Renal pelvis (tissue), 4 donors: ENCODE measurements around the gene PTER. TPM values are rescaled to one million over a fixed set of nuclear protein-coding genes. Genes with fewer than 3 reads are reported as not detected.
A peak's percentile ranks its signal among the peaks of the same experiment; 100 is the strongest.

Source experiments
- DNase-seq: peaks from one replicate; pipeline ENCODE4 v3.0.0-alpha.2; 2013
- polyA plus RNA-seq, 3 donors: library from polyadenylated mRNA; unstranded; fragments of 120-200 nt; gene quantifications; one replicate each; pipeline ENCODE4 v1.2.1, GENCODE V29; 2013; ENCODE audit not compliant: insufficient read length in 3 of 3

PTER gene
- polyA plus RNA-seq, 3 donors: 16.7 to 22.5 (median 20.9) TPM

DNA sequence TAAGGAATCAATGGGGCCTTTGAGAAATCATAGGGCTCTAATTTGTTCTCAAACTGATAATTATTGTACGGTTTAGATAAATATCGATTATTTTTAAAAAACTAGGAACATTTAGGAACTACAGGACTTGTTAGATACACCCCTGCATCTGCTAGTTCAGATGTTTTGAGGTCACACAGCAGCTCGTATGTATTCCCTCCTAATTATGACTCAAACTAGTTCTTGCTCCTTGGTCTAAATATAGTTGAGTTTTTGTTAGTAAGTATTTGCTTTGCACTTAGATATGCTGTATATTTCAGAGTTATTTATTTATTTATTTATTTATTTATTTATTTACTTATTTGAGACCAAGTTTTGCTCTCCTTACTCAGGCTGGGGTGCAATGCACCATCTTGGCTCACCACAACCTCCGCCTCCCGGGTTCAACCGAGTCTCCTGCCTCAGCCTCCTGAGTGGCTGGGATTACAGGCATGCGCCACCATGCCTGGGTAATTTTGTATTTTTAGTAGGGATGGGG lies 22.7 kb downstream of the PTER start:
- no peak for DNase-seq

DNA sequence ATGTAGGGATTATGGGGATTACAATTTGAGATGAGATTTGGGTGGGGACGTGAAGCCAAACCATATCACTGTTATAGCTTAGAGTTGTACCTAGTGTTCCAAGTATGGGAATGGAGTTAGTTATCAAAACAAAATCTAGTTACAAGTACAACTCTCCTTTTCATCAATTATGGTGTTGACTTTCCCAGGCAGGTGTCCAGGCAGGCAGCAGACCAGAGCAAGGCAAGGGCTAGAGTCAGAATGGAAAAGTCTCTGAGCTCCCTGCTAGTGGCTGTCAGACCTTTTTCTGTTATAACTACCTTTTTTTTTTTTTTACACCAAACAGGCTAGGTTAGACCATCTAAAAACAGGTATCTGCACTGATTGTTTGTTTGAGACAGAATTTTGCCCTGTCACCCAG lies 29.2 kb downstream of the PTER start:
- DNase-seq: no peak

DNA sequence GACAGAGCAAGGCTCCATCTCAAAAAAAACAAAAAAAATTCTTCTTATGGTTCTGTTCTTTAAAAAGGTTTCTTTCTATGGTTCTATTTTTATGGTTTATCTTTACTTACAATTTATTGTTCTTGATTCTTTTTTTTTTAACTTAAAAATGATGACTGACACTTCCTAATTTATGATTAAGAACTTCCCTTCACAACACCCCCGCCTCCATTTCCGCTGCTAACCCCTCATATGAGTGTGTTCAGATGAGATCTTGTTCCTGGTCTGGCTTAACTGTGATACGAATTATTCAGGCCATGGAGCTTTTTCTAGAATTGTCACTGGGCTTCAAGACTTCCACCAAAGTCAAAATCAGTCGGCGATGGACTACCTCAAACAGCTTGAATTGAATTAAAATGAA lies 33.9 kb downstream of the PTER start:
- DNase-seq: no peak

- DNase-seq: no peak
These were observed 36.0 kb downstream of the PTER start for GRCh38 chr10:16472828-16473227.

DNA sequence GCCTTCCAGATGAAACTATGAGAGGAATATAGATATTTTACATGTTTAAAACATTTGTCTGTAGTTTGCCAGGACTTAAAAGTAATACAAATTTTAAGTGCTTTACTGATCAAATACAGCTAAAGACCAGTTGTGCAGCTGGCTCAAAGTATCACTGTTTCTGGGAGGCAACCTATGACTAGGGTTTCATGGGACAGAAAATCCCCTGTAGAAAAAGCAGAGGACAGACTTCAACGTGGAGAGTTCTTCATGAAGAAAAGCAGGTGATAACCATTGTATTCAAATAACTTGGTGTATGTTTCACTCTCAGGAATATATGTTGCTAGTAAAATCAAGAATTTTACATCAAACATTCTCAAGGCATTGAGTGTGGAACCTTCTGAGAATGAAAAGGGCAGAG lies 40.9 kb downstream of the PTER start:
- DNase-seq: no peak

DNA sequence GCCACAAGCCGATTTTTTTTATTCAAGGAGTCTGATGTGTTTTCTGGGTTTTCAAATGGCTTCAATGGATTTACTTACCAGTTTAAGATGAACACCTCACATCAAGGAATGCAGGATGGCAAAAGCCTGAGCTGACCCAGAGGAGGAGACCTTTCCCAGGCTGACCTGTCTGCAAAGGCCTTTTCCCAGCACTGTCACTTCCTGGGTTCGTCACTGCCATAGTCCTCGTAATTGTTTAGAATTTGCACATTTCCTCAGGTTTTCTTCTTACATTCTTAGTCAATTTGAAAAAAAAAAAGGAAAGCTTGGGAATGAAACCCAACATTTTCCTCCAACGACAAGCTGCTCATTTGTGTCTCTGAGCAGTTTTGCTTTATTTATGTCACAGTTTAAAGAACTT lies 42.0 kb downstream of the PTER start:
- no peak for DNase-seq

- DNase-seq: peak; percentile 30
These were observed 44.4 kb downstream of the PTER start for GRCh38 chr10:16481052-16481728.

DNA sequence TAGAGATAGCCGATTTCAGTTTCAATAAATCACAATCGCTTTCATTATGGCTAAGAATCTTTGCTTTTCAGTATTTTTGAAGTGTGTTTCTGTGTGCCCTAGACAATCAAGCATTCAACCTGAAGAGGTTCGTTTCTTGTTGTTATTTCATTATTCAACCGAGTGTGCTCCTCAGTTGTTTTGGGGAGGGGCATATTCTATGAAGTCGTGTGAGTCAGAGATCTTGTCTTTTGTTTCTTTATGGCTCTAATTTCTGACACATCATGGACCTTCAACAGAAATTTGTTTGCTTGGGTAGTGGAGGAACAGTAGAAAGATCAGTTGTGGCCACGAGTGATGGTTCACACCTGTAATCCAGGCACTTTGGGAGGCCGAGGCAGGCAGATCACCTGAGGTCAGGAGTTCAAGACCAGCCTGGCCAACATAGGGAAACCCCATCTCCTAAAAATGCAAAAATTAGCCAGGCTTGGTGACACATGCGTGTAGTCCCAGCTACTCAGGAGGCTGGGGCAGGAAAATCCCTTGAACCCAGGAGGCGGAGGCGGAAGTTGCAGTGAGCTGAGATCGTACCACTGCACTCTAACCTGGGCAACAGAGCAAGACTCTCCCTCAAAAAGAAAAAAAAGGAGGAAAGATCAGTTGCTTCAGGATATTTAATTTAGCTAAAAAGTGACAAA lies 46.6 kb downstream of the PTER start:
- no peak for DNase-seq

DNA sequence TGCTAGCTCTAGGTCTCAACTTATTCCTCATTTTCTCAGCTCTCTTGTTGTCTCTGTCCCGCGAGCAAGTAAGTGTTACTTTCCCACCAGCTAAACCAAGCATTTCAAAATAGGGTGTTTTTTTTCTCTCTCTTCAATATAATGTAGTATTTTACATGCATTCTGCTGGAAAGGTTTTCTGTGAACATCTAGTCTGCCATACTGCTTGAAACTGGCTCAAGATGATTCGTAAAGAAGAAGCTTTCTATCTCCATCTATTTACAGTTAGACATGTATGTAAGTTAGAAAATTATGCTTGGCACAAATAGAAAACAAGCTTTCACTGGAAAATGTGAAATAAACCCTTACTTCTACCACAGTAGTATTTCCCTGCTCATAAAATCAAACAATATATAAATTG lies 53.7 kb downstream of the PTER start:
- DNase-seq: no peak

DNA sequence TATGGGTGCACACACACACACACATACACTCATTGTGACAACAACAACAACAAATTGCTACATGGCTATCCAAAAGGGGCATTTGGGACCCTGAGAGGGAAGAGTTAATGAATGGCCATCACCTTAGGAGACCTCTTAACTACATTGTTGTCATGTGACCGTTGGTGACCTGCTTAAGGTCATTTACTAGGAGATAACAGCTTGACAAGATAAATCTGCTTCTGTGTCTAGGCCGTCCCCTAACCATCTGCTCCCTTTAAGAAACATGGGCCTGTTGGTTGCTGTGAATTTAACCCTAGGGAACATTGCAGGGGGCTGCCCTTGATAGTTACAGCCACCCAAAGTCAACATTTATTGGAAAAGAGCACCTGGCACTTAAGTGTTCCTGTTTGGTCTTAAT lies 55.1 kb downstream of the PTER start:
- no peak for DNase-seq

- DNase-seq: no peak
These were observed 57.2 kb downstream of the PTER start for GRCh38 chr10:16493884-16494536.

DNA sequence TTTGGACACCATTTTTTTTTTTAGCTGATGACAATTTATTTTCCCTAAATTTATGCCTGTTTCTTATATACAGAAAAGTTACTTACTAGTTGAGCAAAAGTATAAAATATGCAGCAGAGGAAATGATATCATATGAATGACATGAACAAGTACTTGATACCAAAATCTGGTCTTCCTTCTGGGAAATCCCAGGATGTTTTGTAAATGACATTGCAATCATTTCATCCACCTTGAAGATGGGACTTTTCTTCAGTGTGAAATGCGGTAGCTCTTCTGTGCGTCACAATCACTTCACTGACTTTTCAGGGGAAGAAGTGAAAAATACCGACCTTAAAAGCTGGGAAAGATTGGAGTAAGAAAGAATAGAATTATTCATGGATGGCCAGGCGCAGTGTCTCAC lies 61.1 kb downstream of the PTER start:
- no peak for DNase-seq

DNA sequence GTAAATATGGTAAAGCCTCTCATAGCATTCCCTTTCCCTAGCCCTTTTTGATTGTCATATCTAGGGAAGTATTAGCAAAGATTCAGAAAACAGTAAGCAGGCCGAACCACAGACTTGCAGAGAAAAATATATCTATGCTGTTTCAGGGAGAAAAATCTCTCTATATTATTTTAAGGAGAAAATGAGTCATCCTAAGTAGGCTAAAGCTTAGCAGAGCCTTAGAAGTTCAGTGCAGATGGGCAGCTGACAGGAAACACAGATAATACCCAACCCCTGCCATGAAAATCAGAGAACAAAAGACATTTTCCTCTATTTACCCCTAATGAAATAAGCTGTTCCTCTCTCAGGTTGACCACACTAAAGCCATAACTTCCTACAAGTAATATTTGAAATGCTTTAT lies 68.4 kb downstream of the PTER start:
- no peak for DNase-seq

GRCh38 chr10:16509996-16510395 lies 73.2 kb downstream of the PTER start:
- no peak for DNase-seq

DNA sequence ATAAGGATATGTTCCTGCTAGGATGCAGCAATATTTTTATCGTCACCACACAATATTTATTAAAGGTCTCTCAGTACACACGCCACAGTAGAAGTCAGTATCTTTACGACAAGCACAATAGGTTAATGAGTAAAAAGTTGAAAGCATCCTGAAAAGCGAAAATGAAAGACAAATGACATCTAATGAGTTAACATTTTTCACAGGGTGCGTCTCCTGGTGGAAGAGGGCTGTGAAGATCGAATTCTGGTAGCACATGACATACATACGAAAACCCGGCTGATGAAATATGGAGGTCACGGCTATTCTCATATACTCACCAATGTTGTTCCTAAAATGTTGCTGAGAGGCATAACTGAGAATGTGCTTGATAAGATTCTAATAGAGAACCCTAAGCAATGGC lies 74.0 kb downstream of the PTER start:
- DNase-seq: no peak

DNA sequence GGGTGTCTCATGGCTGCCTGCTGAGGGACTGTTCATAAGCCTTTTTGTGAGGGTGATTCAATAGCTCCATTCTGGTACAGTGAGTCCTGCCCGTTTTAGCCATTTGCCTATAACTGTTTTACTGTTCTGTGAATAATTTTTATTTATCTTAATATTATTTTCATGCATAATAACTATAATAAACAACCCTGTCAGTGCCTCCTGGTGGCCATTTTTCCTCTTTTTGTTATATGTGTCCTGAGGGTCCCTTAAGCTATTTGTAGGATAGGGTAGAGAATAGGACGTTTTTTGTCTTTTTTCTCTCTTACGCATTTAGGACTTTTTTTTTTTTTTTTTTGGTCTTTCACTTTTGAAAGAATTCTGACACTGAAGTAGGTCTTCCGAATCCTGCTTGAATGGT lies 82.0 kb downstream of the PTER start:
- no peak for DNase-seq

DNA sequence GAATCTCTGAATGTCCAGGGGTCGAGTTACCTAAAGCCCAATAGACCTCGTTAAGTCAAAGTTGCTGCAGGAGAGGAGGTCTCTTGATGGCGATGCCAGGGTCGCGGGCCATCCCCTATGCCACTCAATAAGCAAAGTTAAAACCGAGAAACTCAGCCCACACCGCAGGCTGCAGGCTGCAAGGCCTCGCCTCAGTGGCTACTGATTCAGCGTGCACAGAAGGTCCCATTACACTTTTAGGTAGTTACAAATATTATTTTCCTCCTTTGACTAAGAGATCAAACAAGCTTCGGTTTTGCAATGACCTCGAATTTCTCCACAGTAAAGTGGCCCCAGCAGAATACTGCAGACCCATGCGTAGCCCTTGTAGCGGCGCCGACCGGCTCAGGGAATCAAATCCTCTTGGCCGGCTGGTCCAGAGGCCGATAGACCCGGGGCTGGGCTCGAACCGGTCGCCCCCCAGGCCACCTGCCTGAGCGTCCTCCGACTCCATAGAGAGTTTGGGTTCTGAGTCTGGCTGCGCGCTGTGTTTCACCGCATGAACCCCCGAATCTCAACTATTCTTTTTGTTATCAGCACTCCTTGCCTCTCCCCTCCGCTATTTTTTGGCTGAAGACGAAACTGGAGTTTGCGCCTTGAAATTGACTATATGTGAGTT lies 82.6 kb downstream of the PTER start:
- no peak for DNase-seq

- DNase-seq: no peak
These were observed 83.4 kb downstream of the PTER start for GRCh38 chr10:16519908-16520861.

DNA sequence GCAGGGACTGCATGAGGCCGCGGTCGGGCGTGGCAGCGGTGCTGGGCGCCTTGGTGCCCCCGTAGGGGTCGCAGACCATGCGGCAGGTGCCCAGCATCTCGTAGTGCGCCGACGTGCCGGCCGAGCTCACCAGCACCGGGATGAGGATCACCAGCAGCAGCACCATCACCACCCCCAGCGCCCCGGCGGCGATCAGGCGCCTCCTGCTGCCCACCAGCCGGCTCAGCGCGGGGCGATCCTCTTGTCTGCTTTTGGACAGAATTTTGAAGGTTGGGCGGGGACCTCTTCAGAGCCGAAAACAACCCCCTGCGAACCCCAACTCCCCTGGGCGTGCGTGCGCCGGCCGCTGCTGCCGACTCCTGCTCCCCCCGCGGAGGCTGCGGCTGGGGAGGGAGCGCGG lies 84.1 kb downstream of the PTER start:
- DNase-seq: no peak

GRCh38 chr10:16521311-16522016 lies 84.7 kb downstream of the PTER start, which contains the start of gene C1QL3:
Gene C1QL3, minus strand, starts transcription at chr10:16521879. Its CDS starts 814 bp downstream, at chr10:16521065.
- DNase-seq: peak; percentile 28

- no peak for DNase-seq
These were observed 90.6 kb downstream of the PTER start for GRCh38 chr10:16527452-16527851.
